Natural killer cell (primary cell): ENCODE results near the gene TRHDE. TPM values are rescaled to one million over a fixed set of nuclear protein-coding genes. Genes with fewer than 3 reads are reported as not detected.

Experiments
- ATAC-seq, 3 donors: fragments of 150-1000 bp in 2 of 3; fragments of 200-7000 bp in 1 of 3; cut with Tn5 transposase; 1 replicate in 1 of 3; 2 replicates in 2 of 3; pipeline ENCODE4 v1.10.0; 2021; ENCODE audit warnings: mild to moderate bottlenecking in 2 of 3, moderate library complexity in 2 of 3
- DNase-seq, 2 donors: peaks; one replicate each; pipeline versions ENCODE4 v3.0.0 to v3.0.0-alpha.2; 2013 to 2021; ENCODE audit warnings: mixed read lengths in 1 of 2
- H3K27ac ChIP-seq: one replicate; pipeline ENCODE4 v1.5.1; 2013; ENCODE audit warnings: mild to moderate bottlenecking, low read length
- H3K27me3 ChIP-seq: one replicate; pipeline ENCODE4 v1.6.1; 2013; ENCODE audit warnings: low read length; ENCODE audit not compliant: control insufficient read depth, insufficient read depth
- H3K36me3 ChIP-seq: one replicate; pipeline ENCODE4 v1.6.1; 2013; ENCODE audit warnings: low read length; ENCODE audit not compliant: control insufficient read depth, insufficient read depth
- H3K4me1 ChIP-seq: one replicate; pipeline ENCODE4 v1.6.1; 2013; ENCODE audit warnings: low read length; ENCODE audit not compliant: control insufficient read depth, insufficient read depth
- H3K4me3 ChIP-seq: one replicate; pipeline ENCODE4 v1.5.1; 2013; ENCODE audit warnings: low read length
- H3K9me3 ChIP-seq: one replicate; pipeline ENCODE4 v1.6.1; 2013; ENCODE audit warnings: low read length; ENCODE audit not compliant: control insufficient read depth, insufficient read depth
- H3K27ac Mint-ChIP-seq, 2 donors: one replicate each; pipeline ENCODE4 v1.8.0; 2022; ENCODE audit warnings: mild to moderate bottlenecking in 2 of 2, mixed read lengths in 2 of 2, moderate library complexity in 1 of 2
- H3K27me3 Mint-ChIP-seq, 2 donors: one replicate each; pipeline ENCODE4 v1.8.0; 2022; ENCODE audit warnings: low read depth in 2 of 2, mixed read lengths in 2 of 2
- H3K36me3 Mint-ChIP-seq: one replicate; pipeline ENCODE4 v1.8.0; 2022; ENCODE audit warnings: mixed read lengths
- H3K4me1 Mint-ChIP-seq, 2 donors: one replicate each; pipeline ENCODE4 v1.8.0; 2022; ENCODE audit warnings: mixed read lengths in 2 of 2
- H3K4me3 Mint-ChIP-seq: one replicate; pipeline ENCODE4 v1.8.0; 2022; ENCODE audit warnings: mild to moderate bottlenecking, moderate library complexity, mixed read lengths
- H3K9me3 Mint-ChIP-seq, 2 donors: one replicate each; pipeline ENCODE4 v1.8.0; 2022; ENCODE audit warnings: mixed read lengths in 2 of 2
- WGBS: methylation state at CpG from one replicate; pipeline ENCODE4 v1.1.7; 2013; ENCODE audit warnings: missing lambda C conversion rate; ENCODE audit not compliant: insufficient coverage; 5-methylcytosine and 5-hydroxymethylcytosine counted together
- intact Hi-C: fragments of 100-400 bp; cut with micrococcal nuclease; formaldehyde crosslinking; loops from one replicate; pipeline ENCODE4 v1.14.2; 2022
- total RNA-seq, 4 donors: library from RNA; stranded (reverse); fragments of 120-200 nt in 1 of 4; gene quantifications; one replicate each; pipeline versions ENCODE4 v1.2.3 to v1.2.4, GENCODE V29; 2013 to 2022
- TF ChIP-seq, protein P1 (sequence below): fragments of 200-600 bp; IDR thresholded peaks from one replicate; pipeline ENCODE4 v1.8.0; 2022; ENCODE audit warnings: antibody characterized with exemption

TRHDE gene
- total RNA-seq, 3 donors from 2014 or later (not counting 1 experiment from before 2014, with no cell fraction given), result 0.33 TPM; not detected in 2

DNA sequence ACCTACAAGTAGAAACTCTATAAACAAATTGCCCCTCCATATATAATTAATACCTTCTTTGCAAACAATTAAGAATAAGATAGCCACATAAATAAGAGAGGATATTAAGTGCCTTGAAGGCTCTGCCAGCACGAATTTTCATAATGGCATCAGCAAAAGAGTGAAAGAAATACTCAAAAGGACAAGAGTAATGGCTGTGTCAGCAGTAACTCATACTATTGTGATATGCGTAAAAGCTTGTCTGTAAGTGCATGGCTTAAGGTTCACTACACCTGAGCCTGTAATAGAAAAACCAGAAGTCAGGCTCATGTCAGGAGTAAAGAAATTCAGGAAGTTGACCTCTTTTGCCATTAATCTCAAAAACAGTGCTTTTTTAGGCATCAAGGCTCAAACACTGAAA is 204.1 kb downstream of the TRHDE start:
- no peaks in the 10 kb centered on the region for H3K27me3 Mint-ChIP-seq
- no peak overlapping the region for H3K4me3 ChIP-seq

DNA sequence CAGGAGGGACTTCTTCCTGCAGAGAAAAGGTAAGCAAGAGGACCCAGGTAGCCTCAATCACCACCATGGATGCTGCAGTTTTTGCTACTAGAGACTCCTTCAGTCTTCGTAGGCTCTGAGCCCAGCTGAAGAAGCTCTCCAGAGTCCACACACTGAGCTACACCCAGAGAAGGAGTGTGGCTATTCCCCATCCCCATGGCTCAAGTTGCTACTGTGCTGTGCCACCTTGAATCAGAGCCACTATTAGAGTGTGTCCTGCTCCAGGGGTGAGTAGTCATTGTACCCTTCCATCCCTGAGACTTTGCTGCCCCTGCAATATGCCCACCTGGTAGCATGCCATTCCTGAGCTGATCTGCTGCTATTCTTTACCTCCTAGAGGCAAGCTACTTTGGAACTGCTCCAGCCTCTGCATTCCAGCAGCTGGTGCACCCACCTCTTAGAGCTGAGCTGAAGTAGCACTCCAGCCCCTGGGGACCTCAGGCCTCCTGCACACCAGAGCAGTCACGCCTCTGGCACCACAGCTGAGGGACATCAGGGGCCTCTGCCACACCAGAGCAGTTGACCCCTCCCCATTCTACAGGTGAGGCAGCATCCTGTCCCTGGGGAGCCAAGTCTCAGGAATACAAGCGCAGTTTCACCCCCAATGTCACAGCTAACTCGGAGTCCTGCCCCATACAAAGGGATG is 213.0 kb downstream of the TRHDE start:
- Histone ChIP-seq H3K27me3 (no peaks in the 10 kb centered on the region), H3K9me3 (peaks cover 6% of the 10 kb centered on the region), H3K4me3 (no peak overlapping the region), H3K27ac (no peak overlapping the region), H3K4me1 (no peaks in the 10 kb centered on the region), H3K36me3 (no peaks in the 10 kb centered on the region)
- H3K9me3 Mint-ChIP-seq, result peaks cover 9 to 20% of the 10 kb centered on the region in 2 donors
- H3K27me3 Mint-ChIP-seq, result no peaks in the 10 kb centered on the region
- 76% methylated on average over 4 of the region's 4 CpGs for WGBS
- DNase-seq, result no peak
- no peak for ATAC-seq
- TF ChIP-seq, protein P1, sequence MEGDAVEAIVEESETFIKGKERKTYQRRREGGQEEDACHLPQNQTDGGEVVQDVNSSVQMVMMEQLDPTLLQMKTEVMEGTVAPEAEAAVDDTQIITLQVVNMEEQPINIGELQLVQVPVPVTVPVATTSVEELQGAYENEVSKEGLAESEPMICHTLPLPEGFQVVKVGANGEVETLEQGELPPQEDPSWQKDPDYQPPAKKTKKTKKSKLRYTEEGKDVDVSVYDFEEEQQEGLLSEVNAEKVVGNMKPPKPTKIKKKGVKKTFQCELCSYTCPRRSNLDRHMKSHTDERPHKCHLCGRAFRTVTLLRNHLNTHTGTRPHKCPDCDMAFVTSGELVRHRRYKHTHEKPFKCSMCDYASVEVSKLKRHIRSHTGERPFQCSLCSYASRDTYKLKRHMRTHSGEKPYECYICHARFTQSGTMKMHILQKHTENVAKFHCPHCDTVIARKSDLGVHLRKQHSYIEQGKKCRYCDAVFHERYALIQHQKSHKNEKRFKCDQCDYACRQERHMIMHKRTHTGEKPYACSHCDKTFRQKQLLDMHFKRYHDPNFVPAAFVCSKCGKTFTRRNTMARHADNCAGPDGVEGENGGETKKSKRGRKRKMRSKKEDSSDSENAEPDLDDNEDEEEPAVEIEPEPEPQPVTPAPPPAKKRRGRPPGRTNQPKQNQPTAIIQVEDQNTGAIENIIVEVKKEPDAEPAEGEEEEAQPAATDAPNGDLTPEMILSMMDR, result no peak
- H3K4me1 Mint-ChIP-seq, result no peaks in the 10 kb centered on the region
- no peak overlapping the region for H3K4me3 Mint-ChIP-seq
- no peak overlapping the region for H3K27ac Mint-ChIP-seq
- intact Hi-C loops, result no loop called here
- no peaks in the 10 kb centered on the region for H3K36me3 Mint-ChIP-seq

More for the DNA sequence above, 204.1 kb downstream of the TRHDE start:
- H3K27ac Mint-ChIP-seq, result no peak overlapping the region
- no peaks in the 10 kb centered on the region for H3K4me1 ChIP-seq
- H3K9me3 Mint-ChIP-seq, result peaks cover 6 to 9% of the 10 kb centered on the region in 2 donors
- H3K4me3 Mint-ChIP-seq, result no peak overlapping the region
- no peak for ATAC-seq
- TF ChIP-seq, protein P1, result no peak
- H3K9me3 ChIP-seq, result no peaks in the 10 kb centered on the region
- no peak overlapping the region for H3K27ac ChIP-seq
- 88% methylated on average over 2 of the region's 2 CpGs for WGBS
- no peaks in the 10 kb centered on the region for H3K27me3 ChIP-seq
- H3K36me3 Mint-ChIP-seq, result no peaks in the 10 kb centered on the region
- H3K4me1 Mint-ChIP-seq, result no peaks in the 10 kb centered on the region
- intact Hi-C loops, result no loop called here
- no peak for DNase-seq
- H3K36me3 ChIP-seq, result no peaks in the 10 kb centered on the region

DNA sequence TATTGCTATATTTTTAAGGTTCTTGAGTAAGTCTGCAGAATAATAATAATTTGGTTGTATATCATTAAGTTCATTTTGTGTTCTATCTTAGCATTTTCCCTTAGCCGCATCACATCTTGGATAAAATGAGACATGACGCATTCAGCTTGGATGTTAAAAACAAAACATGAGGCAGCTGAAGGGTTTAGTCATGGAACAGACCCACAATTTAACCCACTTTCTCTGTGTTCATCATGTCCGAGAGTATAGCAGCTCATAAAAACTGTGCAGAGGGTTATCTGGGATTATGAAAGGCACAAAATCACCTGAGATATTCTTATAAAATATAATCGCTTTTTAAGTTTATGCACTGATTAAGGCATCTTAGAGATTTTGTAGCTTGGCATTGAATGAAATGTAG is 219.3 kb downstream of the TRHDE start:
- Histone ChIP-seq H3K27ac (no peak overlapping the region), H3K4me3 (no peak overlapping the region), H3K4me1 (no peaks in the 10 kb centered on the region), H3K36me3 (no peaks in the 10 kb centered on the region), H3K27me3 (no peaks in the 10 kb centered on the region), H3K9me3 (no peaks in the 10 kb centered on the region)
- H3K4me3 Mint-ChIP-seq, result no peak overlapping the region
- H3K36me3 Mint-ChIP-seq, result no peaks in the 10 kb centered on the region
- ATAC-seq, result no peak
- no peaks in the 10 kb centered on the region for H3K27me3 Mint-ChIP-seq
- WGBS, result 93% methylated on average over 2 of the region's 4 CpGs
- H3K4me1 Mint-ChIP-seq, result no peaks in the 10 kb centered on the region
- H3K27ac Mint-ChIP-seq, result no peak overlapping the region
- H3K9me3 Mint-ChIP-seq, result peaks cover 20 to 36% of the 10 kb centered on the region in 2 donors
- DNase-seq, result no peak
- TF ChIP-seq, protein P1, result no peak
- intact Hi-C loops, result no loop called here

DNA sequence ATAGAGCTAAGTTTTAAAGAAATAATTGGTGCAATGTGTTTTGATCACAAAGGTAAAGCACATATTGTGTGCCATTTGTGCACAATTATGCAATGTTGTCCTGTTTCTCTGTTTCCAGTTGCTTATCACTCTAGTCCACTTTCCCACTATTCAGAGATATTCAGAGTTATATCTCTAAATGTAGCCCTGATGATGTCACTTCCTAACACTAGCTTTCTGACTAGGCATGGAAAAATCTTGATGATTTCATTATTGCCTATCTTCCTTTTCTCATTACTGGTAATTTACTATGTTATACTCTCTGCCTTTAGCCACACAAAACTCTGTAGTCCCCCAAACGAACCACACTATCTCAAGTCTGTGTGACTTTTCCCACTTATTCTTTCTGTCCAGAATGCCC is 221.2 kb downstream of the TRHDE start:
- intact Hi-C loops, result no loop called here
- Histone ChIP-seq H3K4me1 (no peaks in the 10 kb centered on the region), H3K36me3 (no peaks in the 10 kb centered on the region), H3K27me3 (no peaks in the 10 kb centered on the region), H3K9me3 (no peaks in the 10 kb centered on the region), H3K27ac (no peak overlapping the region), H3K4me3 (no peak overlapping the region)
- no peak overlapping the region for H3K4me3 Mint-ChIP-seq
- H3K27me3 Mint-ChIP-seq, result no peaks in the 10 kb centered on the region
- H3K27ac Mint-ChIP-seq, result no peak overlapping the region
- no peaks in the 10 kb centered on the region for H3K36me3 Mint-ChIP-seq
- peaks cover 13 to 24% of the 10 kb centered on the region in 2 donors for H3K9me3 Mint-ChIP-seq
- ATAC-seq (no peak), DNase-seq (no peak)
- TF ChIP-seq, protein P1, result no peak
- H3K4me1 Mint-ChIP-seq, result no peaks in the 10 kb centered on the region
- 63% methylated on average over 1 of the region's 1 CpG for WGBS
